Measurements from ENCODE around the gene KIAA0753. TPM values are rescaled to one million over a fixed set of nuclear protein-coding genes. Genes with fewer than 3 reads are reported as not detected.

Gene KIAA0753
- total and polyA plus RNA-seq, 2 of the 8 experiments (the other 6 are each of a cell fraction or from before 2014, with no cell fraction given): 5.0 to 27.1 TPM

- TF ChIP-seq E2F6 (IDR thresholded peaks at IDR 0.05) (no peak), USF2 (IDR thresholded peaks at IDR 0.05; ENCODE audit: low read length) (no peak)
Observed at GRCh38 chr17:6639014-6639585, 1.4 kb downstream of the KIAA0753 start (continued).
